ENCODE measurements around the gene OR56A1.
"Not testable (repeated sequence)": the region's sequence is repeated elsewhere in the genome, so short reads cannot be mapped to it uniquely, and the experiment has no call there.

OR56A1 gene

GRCh38 chr11:6030708-6031405, at the start of gene OR56A1:
OR56A1 (minus strand) TSS chr11:6030758; CDS start chr11:6027692, 3,066 bp downstream.
- DNase-seq = no peak

- DNase-seq = no peak
These were observed 48.9 kb upstream of the OR56A1 start for GRCh38 chr11:6079463-6079862.

GRCh38 chr11:6077723-6078122, 47.2 kb upstream of the OR56A1 start:
- no peak for DNase-seq

GRCh38 chr11:6076443-6076842, 45.9 kb upstream of the OR56A1 start:
- DNase-seq = not testable (repeated sequence)

GRCh38 chr11:6067502-6067901, 36.9 kb upstream of the OR56A1 start:
- DNase-seq = no peak

- DNase-seq = no peak
These were observed 32.3 kb upstream of the OR56A1 start for GRCh38 chr11:6062691-6063358.

- DNase-seq = no peak
These were observed 30.9 kb upstream of the OR56A1 start for GRCh38 chr11:6061475-6061874.

GRCh38 chr11:6057452-6057851, 26.9 kb upstream of the OR56A1 start:
- DNase-seq = no peak

GRCh38 chr11:6055569-6055968, 25.0 kb upstream of the OR56A1 start:
- no peak for DNase-seq

- DNase-seq = no peak
These were observed 21.8 kb upstream of the OR56A1 start for GRCh38 chr11:6052374-6052773.

GRCh38 chr11:6040874-6041273, 10.3 kb upstream of the OR56A1 start:
- DNase-seq = no peak

- no peak for DNase-seq
These were observed 3.1 kb downstream of the OR56A1 start for GRCh38 chr11:6027501-6027900.

GRCh38 chr11:6025056-6025455, 5.5 kb downstream of the OR56A1 start:
- no peak for DNase-seq

GRCh38 chr11:6022956-6023355, 7.6 kb downstream of the OR56A1 start:
- no peak for DNase-seq

GRCh38 chr11:6013042-6013441, 17.5 kb downstream of the OR56A1 start:
- DNase-seq = no peak

GRCh38 chr11:6012035-6012668, 18.4 kb downstream of the OR56A1 start:
- DNase-seq = no peak

GRCh38 chr11:6006846-6007245, 23.7 kb downstream of the OR56A1 start, which contains the start of gene OR56A4:
OR56A4 (minus strand) TSS chr11:6006946; CDS start chr11:6002992, 3,954 bp downstream.
- no peak for DNase-seq

- no peak for DNase-seq
These were observed 24.2 kb downstream of the OR56A1 start for GRCh38 chr11:6006395-6006794.

GRCh38 chr11:6002202-6002699, 28.3 kb downstream of the OR56A1 start:
- DNase-seq = no peak

GRCh38 chr11:5994791-5995190, 35.8 kb downstream of the OR56A1 start:
- DNase-seq = no peak

GRCh38 chr11:5992604-5993251, 37.8 kb downstream of the OR56A1 start:
- DNase-seq = no peak

GRCh38 chr11:5992150-5992549, 38.4 kb downstream of the OR56A1 start:
- DNase-seq = no peak

GRCh38 chr11:5989203-5989602, 41.4 kb downstream of the OR56A1 start:
- DNase-seq = no peak
